GM18511 (cell line): Measurements from ENCODE around the gene TAS2R43.
"Not testable (repeated sequence)": the region's sequence is repeated elsewhere in the genome, so short reads cannot be mapped to it uniquely, and the experiment has no call there.

Experiments
- ATAC-seq: cut with Tn5 transposase; IDR thresholded peaks from one replicate; pipeline ENCODE4 v1.9.1; 2021; ENCODE audit warnings: mild to moderate bottlenecking, moderate library complexity; ENCODE audit not compliant: unreplicated experiment

TAS2R43 gene

DNA sequence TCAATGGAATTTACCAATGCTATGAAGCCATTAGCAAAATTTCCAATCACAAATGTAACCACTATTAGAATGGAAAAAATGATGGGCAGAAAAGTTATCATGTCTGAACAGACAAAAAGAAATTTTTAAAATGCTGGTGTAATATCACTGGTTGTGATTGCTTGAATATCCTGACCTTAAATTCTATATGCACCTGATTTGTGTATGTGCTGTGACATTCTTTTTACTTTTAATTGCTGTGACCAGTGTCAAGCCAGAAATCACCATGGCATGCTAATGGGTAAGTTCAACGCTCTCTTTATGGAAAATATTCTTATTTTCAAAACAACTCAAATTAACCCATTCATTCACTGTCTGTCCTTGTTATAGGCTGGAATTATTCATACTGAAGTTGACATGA lies 29.9 kb downstream of the TAS2R43 start, which contains the start of gene TAS2R46:
Gene TAS2R46 (minus strand): TSS at position 101 of the 400 bp plus-strand sequence. CDS start 0 bp downstream, at position 101.
- ATAC-seq: not testable (repeated sequence)

GRCh38 chr12:11059784-11060183 lies 32.3 kb downstream of the TAS2R43 start:
- no peak for ATAC-seq

DNA sequence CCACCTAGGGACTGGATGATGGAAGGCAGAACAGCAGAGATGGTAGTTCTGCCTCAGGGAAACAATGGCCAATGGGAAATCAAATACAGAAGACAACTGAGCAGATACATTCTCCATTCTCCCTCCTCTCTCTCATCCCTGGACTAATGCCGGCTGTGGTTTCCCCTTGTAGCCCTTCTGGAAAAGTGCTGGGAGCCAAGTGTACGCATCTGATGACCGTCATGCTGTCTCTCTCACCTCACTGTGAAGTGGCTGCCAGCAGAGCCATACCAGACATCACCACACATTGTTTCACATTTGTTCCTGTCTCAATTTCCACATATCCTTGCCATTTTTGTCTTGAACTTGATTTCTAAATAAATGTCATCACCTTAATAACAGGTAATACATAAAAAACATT lies 33.1 kb downstream of the TAS2R43 start:
- ATAC-seq: no peak

- no peak for ATAC-seq
Measured at GRCh38 chr12:11055306-11055705, 36.8 kb downstream of the TAS2R43 start.

DNA sequence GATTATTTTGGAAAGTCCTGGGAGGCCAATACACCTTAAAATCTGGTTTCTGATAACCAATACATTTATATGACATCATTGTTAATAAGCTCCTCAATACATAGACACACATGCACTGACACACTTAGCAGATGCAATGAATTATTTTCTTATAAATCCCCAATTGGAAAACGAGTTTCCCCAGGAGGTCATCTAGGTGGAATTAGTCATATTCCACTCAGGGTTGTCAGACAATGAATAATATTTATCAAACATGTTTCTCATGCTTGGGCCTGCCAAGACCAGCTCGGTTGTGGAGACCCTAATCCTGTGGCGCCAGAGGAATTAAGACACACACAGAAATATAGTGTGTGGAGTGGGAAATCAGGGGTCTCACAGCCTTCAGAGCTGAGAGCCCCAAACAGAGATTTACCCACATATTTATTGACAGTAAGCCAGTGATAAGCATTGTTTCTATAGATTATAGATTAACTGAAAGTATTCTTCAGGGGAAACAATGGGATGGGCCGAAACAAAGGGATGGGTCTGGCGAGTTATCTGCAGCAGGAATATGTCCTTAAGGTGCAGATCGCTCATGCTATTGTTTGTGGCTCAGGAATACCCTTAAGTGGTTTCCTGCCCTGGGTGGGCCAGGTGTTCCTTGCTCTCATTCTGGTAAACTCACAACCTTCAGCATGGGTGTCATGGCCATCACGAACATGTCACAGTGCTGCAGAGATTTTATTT lies 42.1 kb downstream of the TAS2R43 start:
- ATAC-seq: not testable (repeated sequence)

GRCh38 chr12:11041366-11041765 lies 50.7 kb downstream of the TAS2R43 start:
- not testable (repeated sequence) for ATAC-seq
